K562 (cell line): ENCODE data around the gene SPRR3. TPM values are rescaled to one million over a fixed set of nuclear protein-coding genes. Genes with fewer than 3 reads are reported as not detected.

ENCODE experiments used
- CLOCK ChIP-seq: fragments of 250-450 bp; sonication (Bioruptor Pico); IDR thresholded peaks from 2 replicates; pipeline ENCODE4 v1.4.0; 2020; ENCODE audit warnings: mild to moderate bottlenecking, moderate library complexity, borderline replicate concordance
- ELK3 ChIP-seq: fragments of 450-650 bp; formaldehyde crosslinking; IDR thresholded peaks from 2 replicates; pipeline ENCODE4 v1.4.0; 2020; ENCODE audit warnings: mild to moderate bottlenecking
- EP400 ChIP-seq: fragments of 450-650 bp; IDR thresholded peaks from 2 replicates; pipeline ENCODE4 v1.6.1; 2017; ENCODE audit warnings: antibody characterized with exemption, mild to moderate bottlenecking, moderate library complexity
- GTF2F1 ChIP-seq: IDR thresholded peaks from 2 replicates; pipeline ENCODE4 v1.6.1; 2011; ENCODE audit warnings: low read depth, low read length, improper control_type of control experiment
- HOMEZ ChIP-seq: fragments of 250-450 bp; sonication (Bioruptor Pico); IDR thresholded peaks from 2 replicates; pipeline ENCODE4 v1.4.0; 2020; ENCODE audit warnings: mild to moderate bottlenecking, moderate library complexity
- MLLT1 ChIP-seq, 2 experiments: fragments of 450-650 bp; IDR thresholded peaks; 2 replicates each; pipeline ENCODE4 v1.6.1; 2016
- USF1 ChIP-seq: sonication (generic); formaldehyde crosslinking; IDR thresholded peaks from 2 replicates; pipeline ENCODE4 v1.9.0; 2022; ENCODE audit warnings: mild to moderate bottlenecking, missing genetic modification reagents
- polyA plus RNA-seq, 8 experiments: library from polyadenylated mRNA; depleted of rRNA in 4 of 8; stranded (reverse) in 5 of 8; unstranded in 3 of 8; fragments of >200 nt; fragmentation: Nextera tagmentation in 2 of 8; fragmentation: Illumina TruSeq in 1 of 8; extraction: Ambion mirVana in 2 of 8; extraction: Trizol in 1 of 8; gene quantifications; 2 replicates each; pipeline versions ENCODE4 v1.2.1 to v1.2.3, GENCODE V29; 2011 to 2014; ENCODE audit warnings: inconsistent platforms in 1 of 8, missing spikeins in 1 of 8
- total RNA-seq, 7 experiments: library from RNA; depleted of rRNA in 6 of 7; stranded (reverse); fragments of >200 nt in 6 of 7; fragmentation: Illumina TruSeq in 2 of 7; extraction: Trizol in 2 of 7; gene quantifications; 2 replicates each; pipeline versions ENCODE4 v1.2.1 to v1.2.3, GENCODE V29; 2011 to 2021; ENCODE audit warnings: low replicate concordance in 1 of 7

SPRR3 gene
- total and polyA plus RNA-seq, 9 of the 15 experiments (the other 6 are each of a cell fraction or from before 2014, with no cell fraction given) = not detected

GRCh38 chr1:152976688-152977087, 24.9 kb upstream of the SPRR3 start (continued):
- TF ChIP-seq HOMEZ (CRISPR knock-in tag) (no peak), EP400 (no peak), ELK3 (CRISPR knock-in tag) (no peak), USF1 (CRISPR knock-in tag) (no peak), GTF2F1 (no peak), CLOCK (CRISPR knock-in tag) (no peak), MLLT1 (IDR thresholded peaks at IDR 0.05) (no peak)
